AG09309 (cell line): ENCODE data around the gene ACTMAP.

Experiments
- DNase-seq: peaks from one replicate; pipeline ENCODE4 v3.0.0-alpha.2; 2010; ENCODE audit warnings: low read depth
- H3K4me3 ChIP-seq: 2 replicates; pipeline ENCODE4 v1.5.1; 2011; ENCODE audit warnings: mild to moderate bottlenecking, low read depth, low read length, moderate library complexity; ENCODE audit not compliant: control insufficient read depth
- TF ChIP-seq, protein P1 (sequence below): IDR thresholded peaks from 2 replicates; pipeline ENCODE4 v1.5.1; 2011; ENCODE audit warnings: mild to moderate bottlenecking, low read depth, low read length, inconsistent platforms; ENCODE audit not compliant: insufficient read depth, control insufficient read depth; ENCODE audit errors: missing control alignments

The ACTMAP gene

DNA sequence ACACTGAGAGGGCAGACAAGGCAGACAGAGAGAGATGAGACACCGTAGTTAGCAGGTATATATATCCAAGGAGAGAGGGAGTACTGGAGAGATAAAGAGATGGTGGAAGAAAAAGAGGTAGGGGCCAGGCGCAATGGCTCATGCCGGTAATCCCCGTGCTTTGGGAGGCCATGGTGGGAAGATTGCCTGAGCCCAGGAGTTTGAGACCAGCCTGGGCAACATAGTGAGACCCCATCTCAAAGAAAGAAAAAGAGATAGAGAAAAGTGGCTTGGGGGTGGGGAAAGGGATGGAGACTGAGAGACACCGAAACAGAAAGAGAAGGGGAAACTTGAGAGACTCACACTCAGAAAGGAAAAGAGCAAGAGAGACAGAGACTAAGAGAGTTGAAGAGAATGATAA lies 30.3 kb upstream of the ACTMAP start:
- no peak overlapping the region for H3K4me3 ChIP-seq
- TF ChIP-seq, protein P1, sequence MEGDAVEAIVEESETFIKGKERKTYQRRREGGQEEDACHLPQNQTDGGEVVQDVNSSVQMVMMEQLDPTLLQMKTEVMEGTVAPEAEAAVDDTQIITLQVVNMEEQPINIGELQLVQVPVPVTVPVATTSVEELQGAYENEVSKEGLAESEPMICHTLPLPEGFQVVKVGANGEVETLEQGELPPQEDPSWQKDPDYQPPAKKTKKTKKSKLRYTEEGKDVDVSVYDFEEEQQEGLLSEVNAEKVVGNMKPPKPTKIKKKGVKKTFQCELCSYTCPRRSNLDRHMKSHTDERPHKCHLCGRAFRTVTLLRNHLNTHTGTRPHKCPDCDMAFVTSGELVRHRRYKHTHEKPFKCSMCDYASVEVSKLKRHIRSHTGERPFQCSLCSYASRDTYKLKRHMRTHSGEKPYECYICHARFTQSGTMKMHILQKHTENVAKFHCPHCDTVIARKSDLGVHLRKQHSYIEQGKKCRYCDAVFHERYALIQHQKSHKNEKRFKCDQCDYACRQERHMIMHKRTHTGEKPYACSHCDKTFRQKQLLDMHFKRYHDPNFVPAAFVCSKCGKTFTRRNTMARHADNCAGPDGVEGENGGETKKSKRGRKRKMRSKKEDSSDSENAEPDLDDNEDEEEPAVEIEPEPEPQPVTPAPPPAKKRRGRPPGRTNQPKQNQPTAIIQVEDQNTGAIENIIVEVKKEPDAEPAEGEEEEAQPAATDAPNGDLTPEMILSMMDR = no peak
- no peak for DNase-seq

DNA sequence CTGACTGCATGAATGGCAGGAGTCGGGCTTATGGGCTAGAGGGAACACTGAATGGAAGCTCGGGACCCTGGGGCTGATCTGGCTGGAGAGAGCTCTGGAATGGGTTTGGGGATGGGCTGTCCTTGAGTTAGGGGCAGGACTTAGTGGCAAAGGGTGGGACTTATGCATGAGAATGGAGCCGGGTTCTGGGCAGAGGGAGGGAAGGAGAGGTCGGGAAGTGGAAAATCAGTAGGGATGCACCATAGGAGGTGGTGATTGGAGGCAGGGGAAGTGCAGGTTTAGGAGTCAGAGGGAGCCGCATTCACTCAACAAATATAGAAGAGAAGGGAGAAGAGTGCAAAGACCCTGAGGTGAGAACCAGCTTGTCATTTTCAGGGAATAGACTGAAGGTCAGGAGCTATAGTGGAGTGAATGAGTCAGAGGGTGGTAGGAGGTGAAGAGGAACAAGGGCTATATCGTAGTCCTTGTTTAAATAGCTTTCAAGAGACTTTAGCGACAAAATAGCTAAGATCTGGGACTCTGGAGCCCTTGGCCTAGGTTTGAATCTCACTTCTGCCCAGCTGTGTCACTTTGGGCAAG lies 28.5 kb upstream of the ACTMAP start:
- TF ChIP-seq, protein P1 = no peak
- no peak for DNase-seq
- H3K4me3 ChIP-seq = peak overlapping the region; percentile 77

DNA sequence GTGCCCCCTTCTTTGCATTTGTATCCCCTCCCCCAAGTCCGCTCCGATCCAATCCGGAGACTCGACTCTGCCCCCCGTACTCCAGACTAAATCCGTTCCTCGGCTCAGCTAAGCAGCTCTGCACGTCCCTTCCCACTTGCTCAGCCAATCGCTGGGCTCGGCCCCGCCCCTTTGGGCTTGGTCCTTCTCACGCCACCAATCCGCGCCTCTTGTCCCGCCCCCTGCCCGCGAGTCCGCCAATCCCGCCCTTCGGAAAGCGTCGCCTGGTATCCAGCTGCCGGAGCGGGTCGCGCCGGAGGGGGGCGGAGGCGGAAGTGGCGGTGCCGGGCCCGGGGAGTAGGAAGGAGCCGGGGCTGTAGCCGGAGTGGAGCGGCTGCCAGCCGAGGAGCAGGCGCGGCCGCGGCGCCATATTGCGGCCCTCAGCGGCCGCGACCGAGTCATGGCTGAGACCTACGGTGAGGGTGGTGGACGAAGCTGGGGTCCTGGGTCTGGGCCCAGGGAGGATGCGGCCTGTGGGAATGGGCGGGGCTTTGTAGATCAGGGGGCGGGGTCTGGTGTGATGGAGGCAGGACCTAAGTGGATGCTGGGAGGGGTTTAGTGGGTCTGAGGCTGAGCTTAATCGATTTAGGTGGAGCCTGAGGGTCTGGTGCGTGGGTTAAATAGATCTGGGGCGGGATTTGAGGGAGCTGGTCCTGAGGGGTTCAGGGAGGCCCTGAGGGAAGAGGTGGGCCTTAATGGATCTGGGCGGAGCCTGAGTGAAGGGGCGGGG lies 27.8 kb upstream of the ACTMAP start, which contains the start of gene RAB4B:
Gene RAB4B (plus strand): TSS at position 311 of the 769 bp plus-strand sequence. CDS start 129 bp downstream, at position 440.
- peak within 1 kb of the TSS; percentile 77 for H3K4me3 ChIP-seq
- TF ChIP-seq, protein P1 = no peak
- peak; percentile 98 for DNase-seq

DNA sequence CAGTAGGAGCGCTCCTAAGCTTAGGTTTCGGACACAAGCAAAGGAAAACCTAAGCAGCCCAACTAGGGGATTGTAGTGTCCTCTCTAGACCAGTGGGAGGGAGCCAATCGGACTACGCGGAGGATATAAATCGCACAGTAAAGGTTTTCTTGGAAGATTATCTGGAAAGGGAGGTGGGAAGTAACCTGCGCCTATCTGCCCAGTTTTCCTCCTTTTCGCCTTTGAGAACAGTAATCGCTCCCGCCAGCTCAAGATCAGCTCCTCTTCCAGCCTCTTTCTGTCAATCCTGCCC lies 27.3 kb upstream of the ACTMAP start:
- no peak for DNase-seq
- peak overlapping the region; percentile 65 for H3K4me3 ChIP-seq

DNA sequence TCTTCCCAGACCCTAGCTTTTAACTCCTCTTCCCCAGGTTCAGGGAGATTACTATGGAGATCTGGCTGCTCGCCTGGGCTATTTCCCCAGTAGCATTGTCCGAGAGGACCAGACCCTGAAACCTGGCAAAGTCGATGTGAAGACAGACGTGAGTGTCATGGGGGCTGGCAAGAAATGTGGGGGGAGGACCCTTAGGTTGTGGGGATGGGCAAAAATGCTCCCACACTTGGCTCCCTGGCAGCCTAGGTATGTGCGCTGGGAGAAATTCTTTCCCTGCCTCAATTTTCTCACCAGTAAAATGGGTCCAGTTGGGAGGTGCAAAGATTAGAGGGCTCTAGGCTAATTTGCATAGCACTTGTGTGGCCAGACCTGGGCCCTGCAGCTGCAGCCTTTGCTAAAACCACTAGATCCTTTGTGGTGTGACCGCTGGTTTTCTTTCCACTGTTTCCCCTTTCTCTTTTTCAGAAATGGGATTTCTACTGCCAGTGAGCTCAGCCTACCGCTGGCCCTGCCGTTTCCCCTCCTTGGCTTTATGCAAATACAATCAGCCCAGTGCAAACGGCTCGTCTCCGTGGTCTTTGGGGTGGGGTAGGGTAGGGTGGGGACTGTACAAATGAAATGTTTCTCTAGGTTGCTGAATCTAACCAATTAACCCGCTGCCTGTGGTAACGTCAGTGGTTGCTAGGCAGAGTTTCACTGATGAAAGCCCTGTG lies 26.8 kb upstream of the ACTMAP start:
- peak overlapping the region; percentile 65 for H3K4me3 ChIP-seq
- peak; percentile 78 for DNase-seq
- TF ChIP-seq, protein P1 = no peak

More for the DNA sequence above, 27.3 kb upstream of the ACTMAP start:
- TF ChIP-seq, protein P1 = no peak

DNA sequence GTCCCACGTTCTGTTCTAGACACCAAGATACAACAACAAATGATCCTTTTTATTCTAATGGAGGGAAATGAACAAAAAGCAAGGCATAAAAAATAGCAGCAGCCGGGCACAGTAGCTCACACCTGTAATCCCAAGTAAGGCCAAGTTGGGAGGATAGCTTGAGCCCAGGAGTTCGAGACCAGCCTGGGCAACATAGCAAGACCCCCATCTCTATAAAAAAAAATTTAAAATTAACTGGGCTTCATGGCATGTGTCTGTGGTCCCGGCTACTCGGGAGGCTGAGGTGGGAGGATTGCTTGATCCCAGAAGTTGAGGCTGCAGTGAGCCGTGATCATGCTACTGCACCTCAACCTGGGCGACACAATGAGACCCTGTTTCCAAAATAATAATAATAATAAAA lies 26.1 kb upstream of the ACTMAP start:
- TF ChIP-seq, protein P1 = no peak
- no peak overlapping the region for H3K4me3 ChIP-seq

More for the DNA sequence above, 26.1 kb upstream of the ACTMAP start:
- no peak for DNase-seq
